B cell (primary cell): ENCODE results near the gene SPHKAP. TPM values are rescaled to one million over a fixed set of nuclear protein-coding genes. Genes with fewer than 3 reads are reported as not detected.

Source experiments
- ATAC-seq: fragments of 200-7000 bp; cut with Tn5 transposase; one replicate; pipeline ENCODE4 v1.10.0; 2021; ENCODE audit warnings: low read depth, mild to moderate bottlenecking, moderate number of reproducible peaks, moderate library complexity
- CTCF ChIA-PET: fragments of 350-600 bp; sonication (Branson Sonifier 250); formaldehyde crosslinking; loops from one replicate; lab custom pipeline; 2021; ENCODE audit warnings: antibody characterized with exemption, inconsistent platforms; lab: Charles Lee
- POLR2A ChIA-PET: fragments of 350-600 bp; sonication (Branson Sonifier 250); formaldehyde crosslinking; loops from one replicate; lab custom pipeline; 2021; ENCODE audit warnings: antibody characterized with exemption; lab: Charles Lee
- DNase-seq: peaks from one replicate; pipeline ENCODE4 v3.0.0; 2013
- H2AFZ ChIP-seq: 2 replicates; pipeline ENCODE4 v1.6.1; 2012; ENCODE audit warnings: mild to moderate bottlenecking, low read depth, low read length; ENCODE audit not compliant: insufficient read depth, poor library complexity, severe bottlenecking
- H3K27ac ChIP-seq, 2 donors: 1 replicate in 1 of 2; 2 replicates in 1 of 2; pipeline ENCODE4 v1.5.1; 2012 to 2013; ENCODE audit warnings: low read length in 2 of 2, mild to moderate bottlenecking in 2 of 2, moderate library complexity in 1 of 2
- H3K27me3 ChIP-seq, 4 experiments: fragments of 200-600 bp in 1 of 4; sonication (generic) in 1 of 4; replicated peaks in 1 of 4; 1 replicate in 2 of 4; 2 replicates in 2 of 4; pipeline versions ENCODE4 v1.6.1 to v1.7.0; 2013 to 2016; ENCODE audit warnings: low read length in 3 of 4, mild to moderate bottlenecking in 2 of 4, mixed read lengths in 1 of 4, moderate library complexity in 1 of 4; ENCODE audit not compliant: insufficient read depth in 4 of 4, control insufficient read depth in 3 of 4; ENCODE audit errors: control extremely low read depth in 1 of 4
- H3K36me3 ChIP-seq, 2 experiments: replicated peaks in 1 of 2; 1 replicate in 1 of 2; 2 replicates in 1 of 2; pipeline versions ENCODE4 v1.6.1 to v1.7.1; 2013; ENCODE audit warnings: low read length in 1 of 2; ENCODE audit not compliant: insufficient read depth in 2 of 2, control insufficient read depth in 1 of 2; ENCODE audit errors: control extremely low read depth in 1 of 2, extremely low read depth in 1 of 2
- H3K4me1 ChIP-seq, 2 donors: fragments of 200-600 bp in 1 of 2; sonication (generic) in 1 of 2; 1 replicate in 1 of 2; 2 replicates in 1 of 2; pipeline versions ENCODE4 v1.5.1 to v1.6.1; 2013 to 2017; ENCODE audit warnings: low read length in 2 of 2; ENCODE audit not compliant: control insufficient read depth in 2 of 2, insufficient read depth in 2 of 2
- H3K4me2 ChIP-seq: replicated peaks from 2 replicates; pipeline ENCODE3; 2012; ENCODE audit warnings: mild to moderate bottlenecking, low read depth, low read length; ENCODE audit not compliant: poor library complexity, severe bottlenecking
- H3K4me3 ChIP-seq, 5 experiments: fragments of 200-600 bp in 1 of 5; sonication (generic) in 1 of 5; 1 replicate in 3 of 5; 2 replicates in 2 of 5; pipeline versions ENCODE4 v1.5.1 to v1.7.0; 2011 to 2016; ENCODE audit warnings: low read length in 4 of 5, mild to moderate bottlenecking in 4 of 5, low read depth in 2 of 5, control low read depth in 1 of 5, moderate library complexity in 1 of 5; ENCODE audit not compliant: insufficient read depth in 1 of 5; ENCODE audit errors: control extremely low read depth in 1 of 5, extremely low read depth in 1 of 5
- H3K79me2 ChIP-seq: fragments of 200-600 bp; sonication (generic); one replicate; pipeline ENCODE4 v1.6.0; 2016; ENCODE audit warnings: low read length; ENCODE audit not compliant: control insufficient read depth, insufficient read depth
- H3K9ac ChIP-seq: fragments of 200-600 bp; sonication (generic); 2 replicates; pipeline ENCODE4 v1.6.1; 2017; ENCODE audit warnings: mild to moderate bottlenecking, low read length, moderate library complexity
- H3K9me3 ChIP-seq, 3 donors: one replicate each; pipeline versions ENCODE4 v1.6.1 to v1.7.1; 2013; ENCODE audit warnings: low read length in 2 of 3; ENCODE audit not compliant: control insufficient read depth in 2 of 3, insufficient read depth in 1 of 3; ENCODE audit errors: control extremely low read depth in 1 of 3
- H4K20me1 ChIP-seq: 2 replicates; pipeline ENCODE4 v1.6.0; 2012; ENCODE audit warnings: mild to moderate bottlenecking, low read length; ENCODE audit not compliant: insufficient read depth, control insufficient read depth, poor library complexity, severe bottlenecking
- H3K27ac Mint-ChIP-seq: one replicate; pipeline ENCODE4 v1.8.0; 2021; ENCODE audit warnings: mixed read lengths
- H3K27me3 Mint-ChIP-seq: one replicate; pipeline ENCODE4 v1.8.0; 2021; ENCODE audit warnings: mixed read lengths
- H3K4me1 Mint-ChIP-seq: one replicate; pipeline ENCODE4 v1.8.0; 2021; ENCODE audit warnings: mixed read lengths
- H3K4me3 Mint-ChIP-seq: one replicate; pipeline ENCODE4 v1.8.0; 2021; ENCODE audit warnings: mixed read lengths
- H3K9me3 Mint-ChIP-seq: one replicate; pipeline ENCODE4 v1.8.0; 2022; ENCODE audit warnings: mixed read lengths; ENCODE audit not compliant: insufficient read depth
- EZH2 ChIP-seq: IDR thresholded peaks from 2 replicates; pipeline ENCODE4 v1.6.1; 2012; ENCODE audit warnings: borderline replicate concordance, low read depth, mild to moderate bottlenecking, moderate library complexity, low read length; ENCODE audit not compliant: insufficient read depth, poor library complexity, severe bottlenecking
- WGBS: methylation state at CpG from one replicate; pipeline ENCODE4 v1.1.5; 2013; ENCODE audit warnings: missing lambda C conversion rate; ENCODE audit not compliant: insufficient coverage; 5-methylcytosine and 5-hydroxymethylcytosine counted together
- intact Hi-C: fragments of 100-400 bp; cut with micrococcal nuclease; formaldehyde crosslinking; loops from one replicate; pipeline ENCODE4 v1.10.0; 2022
- polyA plus RNA-seq: library from polyadenylated mRNA; depleted of rRNA; stranded (reverse); fragments of >200 nt; gene quantifications from 2 replicates; pipeline ENCODE4 v1.2.3, GENCODE V29; 2012
- total RNA-seq, 2 donors: library from RNA; stranded (reverse); fragments of 120-200 nt in 1 of 2; gene quantifications; 1 replicate in 1 of 2; 2 replicates in 1 of 2; pipeline versions ENCODE4 v1.2.3 to v1.2.4, GENCODE V29; 2013 to 2022
- TF ChIP-seq, protein P1 (sequence below): fragments of 200-600 bp; IDR thresholded peaks from one replicate; pipeline ENCODE4 v1.8.0; 2022; ENCODE audit warnings: antibody characterized with exemption, mild to moderate bottlenecking

SPHKAP gene
- total and polyA plus RNA-seq, 2 donors (not counting 1 experiment from before 2014, with no cell fraction given), result not detected

DNA sequence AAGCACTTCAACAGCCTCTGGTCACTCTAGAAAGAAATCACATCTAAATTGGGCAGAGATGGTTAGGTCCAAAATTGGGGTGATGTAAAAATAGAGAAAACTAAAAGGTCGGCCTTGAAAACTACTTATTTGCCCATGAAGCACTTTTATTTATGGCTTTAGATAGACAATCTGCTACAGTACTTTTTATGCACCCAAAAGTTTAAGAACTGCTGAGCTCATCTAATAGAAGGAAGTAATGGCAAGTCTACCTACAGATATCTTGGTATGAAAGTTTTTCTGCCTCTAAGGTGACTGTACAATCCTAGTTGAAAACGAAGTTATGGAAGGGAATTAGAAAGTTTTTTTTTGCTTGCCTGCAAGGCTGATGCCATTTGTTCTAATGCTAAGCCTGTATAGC is 46.2 kb downstream of the SPHKAP start:
- no peak overlapping the region for H3K4me3 Mint-ChIP-seq
- POLR2A ChIA-PET, result no interaction called here
- WGBS, result no CpG with 5 or more reads among the region's 2 CpGs

DNA sequence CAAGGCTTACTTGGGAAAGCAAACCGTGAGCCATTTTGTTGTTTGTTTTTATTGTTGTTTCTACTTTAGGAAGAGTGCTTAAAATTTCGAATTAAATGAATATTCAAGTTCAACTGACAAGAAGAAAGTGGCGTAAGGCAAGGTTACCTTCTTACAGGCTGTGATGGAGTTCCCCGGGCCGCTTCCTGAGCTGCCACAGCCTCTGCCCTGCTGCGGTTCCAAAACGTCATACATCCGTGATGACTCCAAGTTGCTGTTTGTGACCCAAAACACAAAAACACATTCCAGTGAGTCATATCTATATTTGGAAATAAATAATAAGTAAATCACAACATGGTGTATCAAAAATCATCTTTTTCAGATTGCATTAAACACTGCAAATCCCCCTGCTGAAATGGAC is 49.7 kb downstream of the SPHKAP start:
- no peaks in the 10 kb centered on the region for H4K20me1 ChIP-seq
- no peak overlapping the region for H2AFZ ChIP-seq
- Mint-ChIP-seq H3K4me3 (no peak overlapping the region), H3K4me1 (no peaks in the 10 kb centered on the region), H3K27me3 (no peaks in the 10 kb centered on the region), H3K27ac (no peak overlapping the region), H3K9me3 (peaks cover 1% of the 10 kb centered on the region)
- H3K79me2 ChIP-seq, result no peaks in the 10 kb centered on the region
- intact Hi-C loops, result no loop called here
- H3K4me3 ChIP-seq, result no peak overlapping the region
- no peaks in the 10 kb centered on the region for H3K9me3 ChIP-seq
- ATAC-seq, result no peak
- H3K9ac ChIP-seq, result no peak overlapping the region
- H3K27ac ChIP-seq, result no peak overlapping the region
- no peak for TF ChIP-seq EZH2
- TF ChIP-seq, protein P1, sequence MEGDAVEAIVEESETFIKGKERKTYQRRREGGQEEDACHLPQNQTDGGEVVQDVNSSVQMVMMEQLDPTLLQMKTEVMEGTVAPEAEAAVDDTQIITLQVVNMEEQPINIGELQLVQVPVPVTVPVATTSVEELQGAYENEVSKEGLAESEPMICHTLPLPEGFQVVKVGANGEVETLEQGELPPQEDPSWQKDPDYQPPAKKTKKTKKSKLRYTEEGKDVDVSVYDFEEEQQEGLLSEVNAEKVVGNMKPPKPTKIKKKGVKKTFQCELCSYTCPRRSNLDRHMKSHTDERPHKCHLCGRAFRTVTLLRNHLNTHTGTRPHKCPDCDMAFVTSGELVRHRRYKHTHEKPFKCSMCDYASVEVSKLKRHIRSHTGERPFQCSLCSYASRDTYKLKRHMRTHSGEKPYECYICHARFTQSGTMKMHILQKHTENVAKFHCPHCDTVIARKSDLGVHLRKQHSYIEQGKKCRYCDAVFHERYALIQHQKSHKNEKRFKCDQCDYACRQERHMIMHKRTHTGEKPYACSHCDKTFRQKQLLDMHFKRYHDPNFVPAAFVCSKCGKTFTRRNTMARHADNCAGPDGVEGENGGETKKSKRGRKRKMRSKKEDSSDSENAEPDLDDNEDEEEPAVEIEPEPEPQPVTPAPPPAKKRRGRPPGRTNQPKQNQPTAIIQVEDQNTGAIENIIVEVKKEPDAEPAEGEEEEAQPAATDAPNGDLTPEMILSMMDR, result no peak
- ChIA-PET CTCF (no interaction called here), POLR2A (no interaction called here)
- H3K36me3 ChIP-seq, result no peaks in the 10 kb centered on the region
- no peaks in the 10 kb centered on the region for H3K27me3 ChIP-seq
- no peak for DNase-seq
- WGBS, result 77% methylated on average over 5 of the region's 8 CpGs
- H3K4me1 ChIP-seq, result no peaks in the 10 kb centered on the region
- H3K4me2 ChIP-seq, result no peak overlapping the region

More for the DNA sequence above, 46.2 kb downstream of the SPHKAP start:
- Histone ChIP-seq H3K4me2 (no peak overlapping the region), H3K9ac (no peak overlapping the region), H4K20me1 (no peaks in the 10 kb centered on the region), H3K79me2 (no peaks in the 10 kb centered on the region), H3K27me3 (no peaks in the 10 kb centered on the region), H3K9me3 (peaks cover 0 to 3% (median 0%) of the 10 kb centered on the region in 3 donors), H3K4me1 (no peaks in the 10 kb centered on the region), H3K36me3 (no peaks in the 10 kb centered on the region), H3K27ac (no peak overlapping the region), H3K4me3 (no peak overlapping the region), H2AFZ (no peak overlapping the region)
- ATAC-seq (no peak), DNase-seq (no peak)
- CTCF ChIA-PET, result no interaction called here
- no peak overlapping the region for H3K27ac Mint-ChIP-seq
- no peaks in the 10 kb centered on the region for H3K4me1 Mint-ChIP-seq
- intact Hi-C loops, result no loop called here
- H3K27me3 Mint-ChIP-seq, result no peaks in the 10 kb centered on the region
- H3K9me3 Mint-ChIP-seq, result no peaks in the 10 kb centered on the region
- no peak for TF ChIP-seq EZH2
- TF ChIP-seq, protein P1, result no peak
